ENCODE results near the gene IFNA4. TPM values are rescaled to one million over a fixed set of nuclear protein-coding genes. Genes with fewer than 3 reads are reported as not detected.
"Not testable (repeated sequence)": the region's sequence is repeated elsewhere in the genome, so short reads cannot be mapped to it uniquely, and the experiment has no call there.

IFNA4 gene
- not detected for total RNA-seq

- DNase-seq; H3K4me3 ChIP-seq; H3K9me3 ChIP-seq; intact Hi-C loops (cut with DNase I; ENCODE audit: low total_unique reads); H3K27me3 ChIP-seq; H3K4me1 ChIP-seq; H3K27ac ChIP-seq; H3K36me3 ChIP-seq: not testable (repeated sequence)
Observed at GRCh38 chr9:21187487-21187886, at the start of gene IFNA4. Gene IFNA4, minus strand, starts transcription at chr9:21187587. Its CDS starts 56 bp downstream, at chr9:21187531.

DNA sequence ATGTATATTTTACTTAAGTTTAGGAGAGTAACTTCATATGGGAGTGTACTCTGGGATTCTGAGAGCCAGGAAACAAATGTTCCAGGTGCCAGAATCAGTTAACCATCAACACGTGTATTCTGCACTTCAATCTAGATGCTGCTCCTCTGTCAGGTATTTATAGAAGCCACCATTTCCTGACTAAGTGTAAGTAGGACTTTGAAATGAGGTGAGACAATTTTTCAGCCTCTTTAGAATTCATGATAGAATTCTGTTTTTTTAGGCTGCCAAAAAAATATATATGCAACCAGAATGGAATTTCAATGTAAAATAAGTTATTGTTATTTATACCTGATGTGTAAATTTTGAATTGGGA, 49.0 kb upstream of the IFNA4 start:
- H3K9me3 ChIP-seq; intact Hi-C loops (cut with DNase I; ENCODE audit: low total_unique reads); H3K36me3 ChIP-seq; H3K4me3 ChIP-seq; DNase-seq; H3K4me1 ChIP-seq; H3K27ac ChIP-seq; H3K27me3 ChIP-seq: not testable (repeated sequence)

DNA sequence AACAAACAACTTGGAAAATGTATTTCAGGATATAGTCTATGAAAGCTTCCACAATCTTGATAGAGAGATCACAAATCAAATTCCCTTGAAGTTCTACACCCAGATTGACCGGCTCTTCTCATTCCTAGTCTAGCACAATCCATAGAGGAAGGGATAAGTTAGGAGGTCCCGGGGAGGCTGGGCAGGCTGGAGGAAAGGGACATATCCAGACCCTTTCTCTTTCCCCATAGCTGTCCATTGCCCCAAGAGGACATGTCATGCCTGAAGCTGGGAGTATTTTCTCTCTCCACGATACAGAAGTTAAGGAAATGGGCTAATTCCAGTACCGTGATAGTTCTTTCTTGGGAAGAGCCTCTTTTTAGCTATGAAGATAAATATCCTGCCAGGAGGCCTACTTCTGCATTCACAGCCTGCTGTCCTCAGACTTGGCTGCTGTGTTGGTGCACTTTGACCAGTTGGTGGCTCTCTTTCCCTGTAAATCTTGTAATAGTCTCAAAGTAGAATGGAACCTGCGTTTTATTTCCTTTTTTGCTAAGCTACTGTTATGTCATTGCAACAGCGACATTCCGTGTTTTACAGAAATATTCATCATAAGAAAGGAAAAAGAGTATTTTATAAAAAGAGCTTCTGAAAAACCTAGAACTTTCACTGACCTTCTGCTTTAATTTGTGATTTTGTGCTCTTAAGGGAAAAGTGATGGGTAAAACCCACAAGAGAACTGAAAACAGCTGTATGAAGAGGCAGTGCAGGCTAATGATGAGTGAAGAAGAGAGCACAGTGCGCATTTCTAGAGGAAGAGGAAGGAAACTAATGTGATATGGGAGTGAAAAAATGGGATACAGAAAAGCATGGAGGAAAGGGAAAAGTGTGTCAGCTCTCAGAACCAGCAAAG, 48.3 kb upstream of the IFNA4 start:
- H3K27ac ChIP-seq; intact Hi-C loops (cut with DNase I; ENCODE audit: low total_unique reads); DNase-seq; H3K36me3 ChIP-seq; H3K9me3 ChIP-seq; H3K4me1 ChIP-seq; H3K4me3 ChIP-seq; H3K27me3 ChIP-seq: not testable (repeated sequence)
- peak in 2 of 4 experiments; percentile 14 to 17 for TF ChIP-seq CTCF (IDR thresholded peaks at IDR 0.05)

DNA sequence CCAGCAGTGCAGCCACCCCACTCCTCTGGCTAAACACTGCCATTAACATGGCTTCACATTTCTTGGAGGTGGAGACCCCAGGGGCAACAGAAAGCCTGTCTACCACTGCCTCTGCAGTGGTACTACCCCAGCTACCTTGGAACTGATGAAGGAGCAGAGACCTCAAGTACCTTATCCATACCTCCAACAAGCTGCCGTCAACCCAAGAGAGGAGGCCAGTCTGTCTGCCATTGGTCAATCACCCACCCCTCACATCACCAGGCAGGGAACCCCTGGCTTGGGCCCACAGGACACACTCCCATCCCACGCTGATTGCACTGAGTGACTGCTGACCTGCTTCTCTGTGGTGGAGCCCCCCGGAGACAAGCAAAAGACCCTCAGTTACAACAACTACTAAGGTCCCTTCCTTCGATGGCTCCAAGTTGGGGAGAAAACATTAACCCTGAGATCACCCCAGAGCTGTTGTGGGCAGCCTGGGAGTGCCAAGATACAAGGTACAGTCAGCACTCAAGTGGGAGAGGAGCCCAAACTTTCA, 46.8 kb upstream of the IFNA4 start:
- Histone ChIP-seq H3K9me3 (no peaks in the 10 kb centered on the region), H3K4me3 (no peak overlapping the region), H3K4me1 (no peaks in the 10 kb centered on the region), H3K36me3 (no peaks in the 10 kb centered on the region), H3K27me3 (no peaks in the 10 kb centered on the region), H3K27ac (no peak overlapping the region)
- no peak for DNase-seq
- intact Hi-C loops (cut with DNase I; ENCODE audit: low total_unique reads): no loop called here
- TF ChIP-seq CTCF (IDR thresholded peaks at IDR 0.05) (no peak), POLR2A (IDR thresholded peaks at IDR 0.05) (no peak)

DNA sequence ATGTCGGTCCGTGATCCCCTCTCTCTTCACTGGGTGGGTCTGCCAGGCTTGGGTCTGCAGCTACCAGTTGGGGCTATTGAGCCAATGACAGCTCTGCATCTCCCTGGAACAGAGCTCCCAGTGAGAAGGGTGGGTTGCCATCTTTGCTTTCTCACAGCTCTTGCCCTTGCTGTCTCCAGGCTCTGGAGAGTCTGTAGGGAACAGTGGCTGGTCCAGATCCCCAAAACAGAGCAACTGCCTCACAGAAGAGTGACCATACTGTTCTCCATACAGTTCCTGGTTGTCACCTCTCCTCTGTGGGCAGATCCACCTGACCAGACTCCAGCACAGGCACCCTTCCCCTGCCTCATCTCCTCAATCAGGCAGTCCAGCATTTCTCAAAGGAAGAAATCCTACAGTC, 45.9 kb upstream of the IFNA4 start:
- intact Hi-C loops (cut with DNase I; ENCODE audit: low total_unique reads): no loop called here
- Histone ChIP-seq H3K27me3 (no peaks in the 10 kb centered on the region), H3K27ac (no peak overlapping the region), H3K36me3 (no peaks in the 10 kb centered on the region), H3K9me3 (no peaks in the 10 kb centered on the region), H3K4me3 (no peak overlapping the region), H3K4me1 (no peaks in the 10 kb centered on the region)
- TF ChIP-seq CTCF (IDR thresholded peaks at IDR 0.05): no peak
- TF ChIP-seq POLR2A (IDR thresholded peaks at IDR 0.05): no peak
- no peak for DNase-seq

DNA sequence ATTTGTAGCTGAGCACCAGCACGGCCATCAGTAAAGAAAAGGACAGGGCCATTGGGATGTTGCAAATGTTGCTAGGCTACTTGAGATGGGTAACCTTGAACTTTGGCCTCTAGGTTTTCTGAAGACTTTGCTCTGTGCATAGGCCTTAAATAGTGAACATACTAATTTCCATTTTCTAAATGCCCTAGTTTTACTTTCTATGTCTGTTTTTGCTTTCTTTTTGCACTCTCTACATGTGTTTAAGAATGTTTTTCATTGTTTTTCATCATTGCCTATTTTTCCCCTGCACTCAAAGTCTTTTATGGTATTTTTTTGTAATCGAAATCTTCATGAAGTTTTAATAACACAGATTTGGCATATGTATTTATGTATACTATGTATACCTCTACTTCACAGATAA, 40.7 kb upstream of the IFNA4 start, which contains the start of gene IFNA17:
Gene IFNA17, minus strand, starts transcription at position 101 of the 400 bp plus-strand sequence. Its CDS starts 49 bp downstream, at position 52.
- Histone ChIP-seq H3K4me3 (no peak within 1 kb of the TSS), H3K4me1 (no peaks in the 10 kb centered on the region), H3K9me3 (no peaks in the 10 kb centered on the region), H3K27me3 (no peaks in the 10 kb centered on the region), H3K27ac (no peak within 1 kb of the TSS), H3K36me3 (no peaks in the 10 kb centered on the region)
- no peak for TF ChIP-seq POLR2A (IDR thresholded peaks at IDR 0.05)
- no peak for DNase-seq
- intact Hi-C loops (cut with DNase I; ENCODE audit: low total_unique reads): no loop called here

GRCh38 chr9:21217211-21217610, 29.8 kb upstream of the IFNA4 start, which contains the start of gene IFNA16:
Gene IFNA16, minus strand, starts transcription at chr9:21217311. Its CDS starts 6 bp downstream, at chr9:21217305.
- H3K4me3 ChIP-seq; H3K27me3 ChIP-seq; intact Hi-C loops (cut with DNase I; ENCODE audit: low total_unique reads); H3K27ac ChIP-seq; H3K4me1 ChIP-seq; H3K9me3 ChIP-seq; H3K36me3 ChIP-seq; DNase-seq: not testable (repeated sequence)

DNA sequence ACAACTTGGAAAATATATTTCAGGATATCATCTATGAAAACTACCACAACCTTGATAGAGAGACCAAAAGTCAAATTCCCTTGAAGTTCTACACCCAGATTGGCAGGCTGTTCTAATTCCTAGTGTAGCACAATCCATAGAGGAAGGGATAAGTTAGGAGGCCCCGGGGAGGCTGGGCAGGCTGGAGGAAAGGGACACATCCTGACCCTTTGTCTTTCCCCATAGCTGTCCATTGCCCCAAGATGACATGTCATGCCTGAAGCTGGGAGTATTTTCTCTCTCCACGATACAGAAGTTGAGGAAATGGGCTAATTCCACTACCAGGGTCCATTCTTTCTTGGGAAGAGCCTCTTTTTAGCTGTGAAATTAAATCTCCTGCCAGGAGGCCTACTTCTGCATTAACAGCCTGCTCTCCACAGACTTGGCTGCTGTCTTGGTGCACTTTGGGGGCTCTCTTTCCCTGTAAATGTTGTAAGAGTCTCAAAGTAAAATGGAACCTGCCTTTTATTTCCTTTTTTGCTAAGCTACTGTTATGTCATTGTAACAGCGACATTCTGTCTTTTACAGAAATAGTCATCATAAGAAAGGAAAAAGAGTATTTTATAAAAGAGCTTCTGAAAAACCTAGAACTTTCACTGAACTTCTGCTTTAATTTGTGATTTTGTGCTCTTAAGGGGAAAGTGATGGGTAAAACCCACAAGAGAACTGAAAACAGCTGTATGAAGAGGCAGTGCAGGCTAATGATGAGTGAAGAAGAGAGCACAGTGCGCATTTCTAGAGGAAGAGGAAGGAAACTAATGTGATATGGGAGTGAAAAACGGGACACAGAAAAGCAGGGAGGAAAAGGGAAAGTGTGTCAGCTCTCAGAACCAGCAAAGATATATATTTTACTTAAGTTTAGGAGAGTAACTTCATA, 26.3 kb upstream of the IFNA4 start:
- H3K27me3 ChIP-seq; H3K4me1 ChIP-seq; intact Hi-C loops (cut with DNase I; ENCODE audit: low total_unique reads); H3K9me3 ChIP-seq; H3K36me3 ChIP-seq; H3K4me3 ChIP-seq; H3K27ac ChIP-seq; DNase-seq: not testable (repeated sequence)

- H3K9me3 ChIP-seq; H3K4me3 ChIP-seq; intact Hi-C loops (cut with DNase I; ENCODE audit: low total_unique reads); DNase-seq; H3K4me1 ChIP-seq; H3K36me3 ChIP-seq; H3K27ac ChIP-seq; H3K27me3 ChIP-seq: not testable (repeated sequence)
Observed at GRCh38 chr9:21212160-21212559, 24.8 kb upstream of the IFNA4 start.
